H1 (cell line): Measurements from ENCODE around the gene DSTYK. TPM values are rescaled to one million over a fixed set of nuclear protein-coding genes. Genes with fewer than 3 reads are reported as not detected.

Source experiments
- CTCF ChIA-PET: fragments of 300-600 bp; sonication (Branson Sonifier 250); formaldehyde crosslinking; loops from one replicate; lab custom pipeline; 2021; ENCODE audit not compliant: partially characterized antibody; lab: Charles Lee
- POLR2A ChIA-PET: fragments of 300-600 bp; sonication (Branson Sonifier 250); formaldehyde crosslinking; loops from one replicate; lab custom pipeline; 2021; ENCODE audit warnings: inconsistent platforms; ENCODE audit not compliant: partially characterized antibody; lab: Charles Lee
- DNase-seq, 2 experiments: peaks; one replicate each; pipeline versions ENCODE4 v3.0.0 to v3.0.0-alpha.2; 2010 to 2022; ENCODE audit warnings: low spot score in 2 of 2, low read depth in 1 of 2, mixed read lengths in 1 of 2
- FAIRE-seq: peaks from 2 replicates; lab custom pipeline; 2011; peaks lifted over from hg19 to GRCh38; lab: Jason Lieb, UNC
- H2AFZ ChIP-seq: 2 replicates; pipeline ENCODE4 v1.8.1; 2012; ENCODE audit warnings: low read length, inconsistent platforms
- H2AK5ac ChIP-seq: 2 replicates; pipeline ENCODE4 v1.6.1; 2013; ENCODE audit warnings: low read depth, low read length
- H2BK120ac ChIP-seq: replicated peaks from 2 replicates; pipeline ENCODE3; 2013; ENCODE audit warnings: low read depth, low read length, inconsistent platforms
- H2BK12ac ChIP-seq: 2 replicates; pipeline ENCODE4 v1.6.1; 2013; ENCODE audit warnings: low read depth, low read length
- H2BK15ac ChIP-seq: 2 replicates; pipeline ENCODE4 v1.6.1; 2013; ENCODE audit warnings: low read length
- H2BK20ac ChIP-seq: 2 replicates; pipeline ENCODE4 v1.6.1; 2013; ENCODE audit warnings: low read length
- H2BK5ac ChIP-seq: 2 replicates; pipeline ENCODE4 v1.6.1; 2013; ENCODE audit warnings: low read depth, low read length
- H3K14ac ChIP-seq: 2 replicates; pipeline ENCODE4 v1.6.1; 2013; ENCODE audit warnings: inconsistent platforms; ENCODE audit not compliant: insufficient read length
- H3K18ac ChIP-seq: 2 replicates; pipeline ENCODE4 v1.6.1; 2013; ENCODE audit warnings: low read length; ENCODE audit errors: extremely low read depth
- H3K23ac ChIP-seq: 2 replicates; pipeline ENCODE4 v1.6.1; 2013; ENCODE audit warnings: inconsistent platforms; ENCODE audit not compliant: insufficient read length
- H3K23me2 ChIP-seq: 2 replicates; pipeline ENCODE4 v1.6.1; 2013; ENCODE audit warnings: low read depth, low read length
- H3K27ac ChIP-seq: 2 replicates; pipeline ENCODE4 v1.6.1; 2011; ENCODE audit warnings: low read depth, low read length, inconsistent platforms
- H3K27me3 ChIP-seq, 4 experiments: replicated peaks in 1 of 4; 1 replicate in 1 of 4; 2 replicates in 3 of 4; pipeline versions ENCODE4 v1.6.1 to v1.8.1; 2011 to 2013; ENCODE audit warnings: low read length in 3 of 4, mild to moderate bottlenecking in 3 of 4, inconsistent platforms in 2 of 4, mixed read lengths in 2 of 4, moderate library complexity in 1 of 4; ENCODE audit not compliant: control insufficient read depth in 3 of 4, insufficient read depth in 3 of 4; ENCODE audit errors: extremely low read depth in 1 of 4
- H3K36me3 ChIP-seq, 4 experiments: 2 replicates each; pipeline versions ENCODE4 v1.6.1 to v1.8.1; 2011 to 2013; ENCODE audit warnings: mild to moderate bottlenecking in 4 of 4, low read length in 3 of 4, moderate library complexity in 2 of 4, control low read depth in 1 of 4, inconsistent platforms in 1 of 4; ENCODE audit not compliant: insufficient read depth in 4 of 4, control insufficient read depth in 2 of 4
- H3K4ac ChIP-seq: replicated peaks from 2 replicates; pipeline ENCODE3; 2013; ENCODE audit warnings: low read length, low read depth, mixed read lengths, inconsistent platforms; ENCODE audit not compliant: insufficient read length
- H3K4me1 ChIP-seq, 4 experiments: replicated peaks in 1 of 4; 1 replicate in 1 of 4; 2 replicates in 3 of 4; pipeline versions ENCODE4 v1.6.1 to v1.8.1; 2011 to 2013; ENCODE audit warnings: low read length in 3 of 4, inconsistent platforms in 2 of 4, mixed read lengths in 1 of 4; ENCODE audit not compliant: insufficient read depth in 4 of 4, control insufficient read depth in 3 of 4
- H3K4me2 ChIP-seq, 2 experiments: 2 replicates each; pipeline versions ENCODE4 v1.6.1 to v1.8.1; 2011 to 2013; ENCODE audit warnings: low read depth in 2 of 2, low read length in 2 of 2, control low read depth in 1 of 2, inconsistent platforms in 1 of 2, mild to moderate bottlenecking in 1 of 2; ENCODE audit not compliant: insufficient read depth in 1 of 2
- H3K4me3 ChIP-seq, 4 experiments: fragments of 200-600, 300-600 bp in 1 of 4; sonication (generic), shearing (Covaris generic), sonication (Bioruptor Twin) in 1 of 4; 2 replicates each; pipeline versions ENCODE4 v1.5.1 to v1.8.1; 2011 to 2016; ENCODE audit warnings: low read length in 4 of 4, low read depth in 3 of 4, control low read depth in 2 of 4, inconsistent platforms in 2 of 4, mild to moderate bottlenecking in 2 of 4, mixed read lengths in 1 of 4, moderate library complexity in 1 of 4; ENCODE audit not compliant: insufficient read depth in 2 of 4; ENCODE audit errors: extremely low read depth in 1 of 4
- H3K56ac ChIP-seq: replicated peaks from 2 replicates; pipeline ENCODE3; 2013; ENCODE audit warnings: low read depth, mild to moderate bottlenecking, mixed read lengths, low read length, inconsistent platforms; ENCODE audit not compliant: insufficient read length
- H3K79me1 ChIP-seq: 2 replicates; pipeline ENCODE4 v1.6.1; 2013; ENCODE audit warnings: low read depth, low read length, control low read depth
- H3K79me2 ChIP-seq, 2 experiments: 2 replicates each; pipeline versions ENCODE4 v1.6.1 to v1.8.1; 2012 to 2013; ENCODE audit warnings: low read length in 2 of 2, mild to moderate bottlenecking in 2 of 2, inconsistent platforms in 1 of 2; ENCODE audit not compliant: insufficient read depth in 2 of 2, control insufficient read depth in 1 of 2
- H3K9ac ChIP-seq, 4 experiments: replicated peaks in 1 of 4; 1 replicate in 1 of 4; 2 replicates in 3 of 4; pipeline versions ENCODE4 v1.6.1 to v1.8.1; 2011 to 2013; ENCODE audit warnings: low read depth in 3 of 4, low read length in 3 of 4, control low read depth in 2 of 4, mild to moderate bottlenecking in 2 of 4, moderate library complexity in 2 of 4, inconsistent platforms in 1 of 4; ENCODE audit errors: extremely low read depth in 1 of 4
- H3K9me3 ChIP-seq, 2 experiments: 2 replicates each; pipeline versions ENCODE4 v1.6.1 to v1.8.1; 2012 to 2013; ENCODE audit warnings: mild to moderate bottlenecking in 2 of 2, moderate library complexity in 2 of 2, control low read depth in 1 of 2, inconsistent platforms in 1 of 2, low read depth in 1 of 2, low read length in 1 of 2, mixed read lengths in 1 of 2; ENCODE audit not compliant: insufficient read depth in 2 of 2
- H4K20me1 ChIP-seq, 2 experiments: replicated peaks in 1 of 2; 2 replicates each; pipeline versions ENCODE3 to v1.8.1; 2011 to 2013; ENCODE audit warnings: inconsistent platforms in 2 of 2, low read length in 2 of 2, mild to moderate bottlenecking in 1 of 2; ENCODE audit not compliant: insufficient read depth in 2 of 2, control insufficient read depth in 1 of 2
- H4K5ac ChIP-seq: 2 replicates; pipeline ENCODE4 v1.6.1; 2013; ENCODE audit warnings: low read length, low read depth, mixed read lengths, inconsistent platforms; ENCODE audit not compliant: insufficient read length
- H4K8ac ChIP-seq: 2 replicates; pipeline ENCODE4 v1.8.0; 2013; ENCODE audit warnings: mild to moderate bottlenecking, moderate library complexity, low read length, inconsistent platforms; ENCODE audit not compliant: insufficient read depth; ENCODE audit errors: extremely low read depth
- H4K91ac ChIP-seq: replicated peaks from 2 replicates; pipeline ENCODE3; 2013; ENCODE audit warnings: low read length, mixed read lengths, inconsistent platforms; ENCODE audit not compliant: insufficient read length
- EGR1 ChIP-seq: IDR thresholded peaks from 2 replicates; pipeline ENCODE4 v1.6.1; 2011; ENCODE audit warnings: low read depth, low read length, borderline replicate concordance
- KDM4A ChIP-seq: IDR thresholded peaks from one replicate; pipeline ENCODE4 v1.7.1; 2012; ENCODE audit warnings: low read depth, mild to moderate bottlenecking, moderate library complexity, low read length, inconsistent platforms; ENCODE audit not compliant: severe bottlenecking
- SP1 ChIP-seq: IDR thresholded peaks from 2 replicates; pipeline ENCODE4 v1.6.1; 2011; ENCODE audit warnings: low read depth, low read length
- TAF7 ChIP-seq: optimal IDR thresholded peaks from 2 replicates; pipeline ENCODE3; 2011; ENCODE audit warnings: low read depth, mild to moderate bottlenecking, inconsistent platforms, low read length, moderate library complexity, borderline replicate concordance
- WGBS, 2 experiments: shearing (Covaris generic) in 1 of 2; methylation state at CpG; one replicate each; pipeline versions ENCODE4 v1.1.6 to v1.1.7; 2013 to 2015; ENCODE audit warnings: low lambda C conversion rate in 2 of 2, mixed read lengths in 2 of 2, inconsistent platforms in 1 of 2, low coverage in 1 of 2, missing lambda C conversion rate in 1 of 2; ENCODE audit not compliant: insufficient replicate concordance in 2 of 2, insufficient coverage in 1 of 2, insufficient read length in 1 of 2; ENCODE audit errors: extremely low coverage in 1 of 2, missing lambda C conversion rate in 1 of 2; 5-methylcytosine and 5-hydroxymethylcytosine counted together
- polyA plus RNA-seq, 7 experiments: library from polyadenylated mRNA; depleted of rRNA in 3 of 7; stranded (reverse) in 5 of 7; unstranded in 2 of 7; fragments of >200 nt in 5 of 7; fragments of 200-250 nt in 2 of 7; gene quantifications; 1 replicate in 5 of 7; 2 replicates in 1 of 7; 4 replicates in 1 of 7; pipeline versions ENCODE4 v1.2.1 to v1.2.3, GENCODE V29; 2011 to 2013; ENCODE audit warnings: missing spikeins in 2 of 7, mixed read lengths in 2 of 7
- total RNA-seq: library from RNA; stranded (reverse); fragmentation: NEBNext Ultra II Directional; extraction: Animal tissue kit (Norgen Biotek cat#: 25700); gene quantifications from 2 replicates; pipeline ENCODE4 v1.2.1, GENCODE V29; 2021

DSTYK gene
- total and polyA plus RNA-seq, 2 of the 8 experiments (the other 6 are each of a cell fraction or from before 2014, with no cell fraction given), result 2.7 to 8.5 TPM

DNA sequence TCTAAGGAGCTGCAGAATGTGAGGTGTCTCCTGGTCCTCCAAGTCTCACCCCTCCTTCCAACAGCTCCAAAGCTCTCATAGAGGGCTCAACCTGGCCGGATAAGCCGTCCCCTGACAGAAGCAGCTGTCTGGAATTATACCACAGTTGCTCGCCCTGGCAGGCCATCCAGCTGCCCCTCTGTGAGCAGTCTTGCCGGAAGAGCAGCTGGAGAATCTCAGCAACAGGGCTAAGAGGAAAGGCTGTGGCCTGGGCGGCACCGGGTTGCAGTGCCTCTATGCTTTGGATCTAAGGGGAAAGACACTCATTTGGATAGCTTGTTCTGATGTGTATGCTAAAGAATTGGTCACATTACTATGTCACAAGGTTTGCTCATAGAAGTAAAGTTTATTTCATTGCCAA, 28.6 kb upstream of the DSTYK start:
- Histone ChIP-seq H3K4me3 (no peak overlapping the region), H3K4me2 (no peak overlapping the region), H3K18ac (no peak overlapping the region), H3K27ac (no peak overlapping the region), H3K4me1 (no peaks in the 10 kb centered on the region), H3K56ac (no peak overlapping the region), H4K91ac (no peak overlapping the region), H3K79me2 (no peaks in the 10 kb centered on the region), H3K23me2 (no peaks in the 10 kb centered on the region), H2BK120ac (no peak overlapping the region), H3K9me3 (no peaks in the 10 kb centered on the region), H3K27me3 (no peaks in the 10 kb centered on the region), H2AFZ (no peak overlapping the region), H2BK12ac (no peak overlapping the region), H2AK5ac (no peak overlapping the region), H3K9ac (no peak overlapping the region), H2BK20ac (no peak overlapping the region), H2BK5ac (no peak overlapping the region), H2BK15ac (no peak overlapping the region), H4K20me1 (peaks cover 0 to 1% of the 10 kb centered on the region in 2 experiments), H3K4ac (no peak overlapping the region), H3K23ac (no peak overlapping the region), H3K79me1 (peaks cover 2% of the 10 kb centered on the region; the same call in 1 of the 2 replicates), H3K14ac (no peak overlapping the region), H3K36me3 (peaks cover 0 to 5% (median 2%) of the 10 kb centered on the region in 4 experiments; a peak in 3 of 8 replicates), H4K5ac (no peak overlapping the region), H4K8ac (no peak overlapping the region)
- 95% methylated on average over 6 of the region's 6 CpGs; no CpG with 5 or more reads in 1 of the 2 experiments for WGBS, 2 experiments
- DNase-seq (no peak), FAIRE-seq (no peak)
- CTCF ChIA-PET, result interaction anchor here (0.6 to 40.8 kb wide), 7 partner anchors 12 to 668 kb away, joined by 3 to 1035 read pairs (median 3); partner anchors contain the start of gene TMCC2
- POLR2A ChIA-PET, result interaction anchor here (2.0 to 4.2 kb wide), 2 partner anchors 12 kb away, joined by 9 to 11 read pairs; partner anchors contain the start of gene TMCC2
- no peak for TF ChIP-seq EGR1
- TF ChIP-seq TAF7, result no peak
- no peak for TF ChIP-seq KDM4A
- TF ChIP-seq SP1, result no peak
